ENCODE measurements around the gene IL12A. TPM values are rescaled to one million over a fixed set of nuclear protein-coding genes. Genes with fewer than 3 reads are reported as not detected.

IL12A gene
- total and polyA plus RNA-seq, 2 of the 8 experiments (the other 6 are each of a cell fraction or from before 2014, with no cell fraction given): 0.41 to 0.92 TPM

- TF ChIP-seq TBP (IDR thresholded peaks at IDR 0.05; ENCODE audit: low read depth, low read length) (no peak), SRF (IDR thresholded peaks at IDR 0.05; ENCODE audit: low read depth, low read length) (no peak), RNF2 (IDR thresholded peaks at IDR 0.05; ENCODE audit: borderline replicate concordance, low read depth, low read length, missing control alignments, poor library complexity, severe bottlenecking) (no peak)
Observed at GRCh38 chr3:160003520-160004128, 15.0 kb downstream of the IL12A start (continued).
